Measurements from ENCODE around the gene CRELD1.

DNA sequence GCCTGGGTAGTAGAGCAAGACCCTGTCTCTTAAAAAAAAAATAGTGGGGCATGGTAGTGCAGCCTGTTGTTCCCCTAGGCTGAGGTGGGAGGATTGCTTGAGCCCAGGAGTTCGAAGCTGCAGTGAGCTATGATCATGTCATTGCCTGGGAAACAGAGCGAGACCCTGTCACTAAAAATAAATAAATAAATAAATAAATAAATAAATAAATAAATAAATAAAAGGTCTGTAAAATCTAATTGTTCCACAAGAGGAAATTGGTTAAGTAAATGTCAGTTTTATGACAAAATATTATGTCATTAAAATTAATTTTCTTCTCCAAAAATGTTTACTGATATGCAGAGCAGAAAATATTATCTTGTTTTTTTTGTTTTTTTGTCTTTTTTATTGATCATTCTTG, 5.3 kb downstream of the CRELD1 start:
- no peak for TF ChIP-seq CTCF (IDR thresholded peaks at IDR 0.05; ENCODE audit: low read length)
- no peak for TF ChIP-seq EZH2 (optimal IDR thresholded peaks at IDR 0.05; ENCODE audit: low read depth, low read length)

All from MM.1S (cell line).